ENCODE results near the gene CCDC127.
"Not testable (repeated sequence)": the region's sequence is repeated elsewhere in the genome, so short reads cannot be mapped to it uniquely, and the experiment has no call there.

The CCDC127 gene

DNA sequence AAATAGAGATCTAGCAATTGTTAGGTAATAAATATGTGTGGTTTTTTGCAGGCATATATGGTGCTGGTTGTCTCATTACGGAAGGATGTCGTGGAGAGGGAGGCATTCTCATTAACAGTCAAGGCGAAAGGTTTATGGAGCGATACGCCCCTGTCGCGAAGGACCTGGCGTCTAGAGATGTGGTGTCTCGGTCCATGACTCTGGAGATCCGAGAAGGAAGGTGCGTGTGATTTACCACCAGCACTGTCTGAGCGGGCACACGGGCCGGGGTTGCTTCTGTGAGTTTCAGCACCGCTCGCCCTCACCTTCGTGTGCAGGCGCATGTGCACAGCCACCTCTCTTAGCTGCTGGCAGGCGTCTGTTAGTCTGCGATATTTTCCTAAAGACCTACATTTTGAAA is 15.5 kb upstream of the CCDC127 start:
- DNase-seq: not testable (repeated sequence)

DNA sequence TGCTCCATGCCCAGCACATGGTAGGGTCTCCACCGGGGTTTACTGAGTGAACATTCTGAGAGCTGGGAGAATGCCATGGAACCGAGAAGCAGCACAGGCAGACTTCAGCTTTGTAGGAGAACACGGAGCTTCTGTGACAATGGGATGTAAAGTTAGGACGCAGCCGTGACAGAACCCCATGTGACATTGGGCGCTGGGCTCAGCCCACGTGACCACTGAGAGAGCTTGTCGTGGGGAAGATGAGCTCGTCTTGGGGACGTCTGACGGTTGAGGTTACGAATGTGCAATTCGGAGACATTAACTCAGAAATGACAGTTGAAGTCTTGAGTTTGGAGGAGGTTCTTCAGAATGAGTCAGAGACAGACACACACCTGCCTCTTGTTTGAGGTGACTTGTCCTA is 13.7 kb upstream of the CCDC127 start:
- DNase-seq: no peak

- no peak for DNase-seq
Measured at GRCh38 chr5:230711-231110, 12.8 kb upstream of the CCDC127 start.

GRCh38 chr5:228886-229285 is 10.9 kb upstream of the CCDC127 start:
- DNase-seq: no peak

DNA sequence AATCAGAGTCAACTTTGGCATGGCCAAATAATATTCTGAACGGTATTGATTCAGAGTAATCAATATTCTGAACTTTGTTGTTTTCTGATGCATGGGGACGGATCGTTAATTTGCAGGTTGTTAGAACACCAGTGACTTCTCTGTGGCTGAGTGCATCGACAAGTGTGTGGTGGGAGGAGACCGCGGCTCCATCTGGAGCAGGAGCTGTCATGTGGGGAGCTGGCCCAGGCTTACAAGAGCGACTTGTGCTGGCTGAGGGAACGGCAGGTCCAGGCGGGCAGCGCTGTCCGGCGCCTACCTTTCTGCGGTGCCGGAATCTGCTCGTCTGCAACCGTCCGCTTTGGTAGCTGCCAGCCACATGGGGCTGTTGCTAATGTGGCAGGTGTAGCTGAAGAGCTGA is 9.4 kb upstream of the CCDC127 start:
- DNase-seq: not testable (repeated sequence)

DNA sequence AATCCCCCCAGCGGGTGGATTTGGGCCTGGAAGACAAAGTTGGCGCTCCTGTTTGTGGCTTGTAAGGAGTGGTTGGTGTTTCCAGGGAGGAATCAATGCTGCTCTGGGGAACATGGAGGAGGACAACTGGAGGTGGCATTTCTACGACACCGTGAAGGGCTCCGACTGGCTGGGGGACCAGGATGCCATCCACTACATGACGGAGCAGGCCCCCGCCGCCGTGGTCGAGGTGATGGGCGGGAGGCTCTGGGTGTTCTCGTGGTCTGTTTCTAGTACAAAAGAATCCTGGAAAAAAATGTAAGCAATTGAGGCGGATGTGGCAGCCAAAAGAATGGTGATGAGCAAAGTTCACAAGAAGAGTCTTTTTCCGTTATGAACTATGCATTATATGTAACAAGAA is 7.4 kb upstream of the CCDC127 start:
- no peak for DNase-seq

GRCh38 chr5:223791-224190 is 5.8 kb upstream of the CCDC127 start:
- DNase-seq: no peak

DNA sequence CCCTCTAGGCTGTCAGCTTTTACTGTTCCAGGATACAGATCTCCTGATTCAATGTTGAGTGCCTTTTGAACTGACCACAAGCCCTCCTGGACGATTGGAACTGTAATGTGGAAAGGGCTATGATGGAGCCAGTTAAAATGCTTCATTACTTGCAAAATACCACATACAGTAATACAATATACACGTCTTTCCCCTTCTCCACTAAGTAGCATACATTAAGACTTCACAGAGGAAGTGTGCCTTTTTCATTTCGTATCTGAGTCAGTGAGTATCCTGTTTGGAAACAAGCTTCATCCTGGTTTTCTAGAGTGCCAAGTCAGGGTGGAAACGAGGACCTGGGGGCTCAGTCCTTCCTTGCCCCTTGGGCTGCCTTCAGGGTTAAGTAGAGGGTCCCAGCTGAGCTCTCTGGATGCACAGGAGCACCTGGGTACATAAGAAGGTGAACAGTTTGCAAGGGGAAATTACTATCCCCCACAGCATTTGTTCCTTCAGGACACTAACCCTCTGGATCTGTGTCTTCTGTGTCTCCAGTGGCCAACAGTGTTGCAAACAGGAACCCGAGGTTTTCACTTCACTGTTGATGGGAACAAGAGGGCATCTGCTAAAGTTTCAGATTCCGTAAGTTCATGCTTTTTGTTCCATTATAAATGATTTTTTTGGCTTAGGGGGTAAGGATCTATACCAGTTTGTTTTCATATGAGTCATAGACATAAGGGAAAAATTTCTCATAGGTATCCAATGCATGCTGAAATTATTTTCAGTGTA is 5.2 kb upstream of the CCDC127 start:
- not testable (repeated sequence) for DNase-seq

- no peak for DNase-seq
Measured at GRCh38 chr5:219991-220390, 2.0 kb upstream of the CCDC127 start.

DNA sequence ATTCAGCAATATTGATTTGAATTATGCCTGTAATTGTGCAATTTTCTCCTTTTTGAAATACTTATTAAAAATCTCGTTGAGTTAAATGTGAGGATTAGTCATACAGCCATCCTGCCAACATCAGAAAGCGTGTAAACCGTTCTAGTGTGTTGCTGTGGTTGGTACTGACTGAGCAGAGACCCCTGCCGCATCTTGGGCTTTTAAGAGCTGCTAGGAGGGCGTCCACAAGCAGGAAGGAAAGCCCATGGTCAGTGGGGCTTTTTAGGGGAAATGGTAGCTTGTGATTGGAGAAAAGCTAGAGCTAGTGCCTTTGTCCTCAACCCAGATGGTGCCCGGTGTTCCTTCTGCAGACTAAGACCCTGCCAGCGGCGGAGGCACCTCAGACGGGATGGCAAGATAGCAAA is 1.5 kb upstream of the CCDC127 start:
- no peak for DNase-seq

DNA sequence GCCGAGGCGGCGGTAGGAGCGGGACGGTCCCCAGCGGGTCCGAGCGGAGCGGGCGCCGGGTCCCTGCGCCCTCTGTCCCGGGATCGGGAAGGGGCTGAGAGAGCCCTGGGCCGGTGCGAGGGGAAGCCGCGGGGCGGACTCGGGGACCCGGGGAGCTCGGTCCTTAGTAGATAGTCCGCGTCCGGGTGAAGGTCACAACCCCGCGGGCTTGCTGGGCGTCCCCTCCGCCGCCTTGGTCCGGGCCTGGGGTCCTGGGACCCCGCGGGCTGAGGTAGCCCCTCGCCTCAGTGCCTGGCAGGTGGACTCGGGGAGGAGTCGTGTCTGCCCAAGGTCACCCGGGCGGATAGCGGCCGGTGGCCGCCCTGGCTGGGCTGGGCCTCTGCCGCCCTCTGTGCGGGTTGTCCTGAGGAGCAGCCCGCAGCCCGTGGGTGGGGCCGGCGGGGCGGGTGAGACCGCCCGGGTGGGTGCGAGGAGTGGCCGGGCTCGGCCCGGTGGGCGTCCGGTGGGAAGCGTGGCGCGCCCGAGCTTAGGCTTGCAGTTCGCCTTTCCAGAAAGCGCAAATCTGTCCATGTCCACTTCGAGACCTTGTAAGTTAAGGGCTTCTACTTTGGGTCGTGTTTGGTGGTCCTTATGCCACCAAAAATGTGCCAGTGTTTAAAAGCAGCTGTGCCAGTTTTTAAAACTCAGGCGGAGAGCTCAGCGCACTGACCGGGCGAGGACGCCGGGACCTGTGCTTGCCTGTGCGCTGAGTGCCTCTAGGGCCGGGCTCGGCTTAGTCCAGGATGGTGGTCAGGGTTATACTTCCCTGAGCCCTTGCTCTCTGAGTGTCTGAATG is 721 bp upstream of the CCDC127 start:
- peak; percentile 62 for DNase-seq

- not testable (repeated sequence) for DNase-seq
Measured at GRCh38 chr5:216076-216475, 1.9 kb downstream of the CCDC127 start.

DNA sequence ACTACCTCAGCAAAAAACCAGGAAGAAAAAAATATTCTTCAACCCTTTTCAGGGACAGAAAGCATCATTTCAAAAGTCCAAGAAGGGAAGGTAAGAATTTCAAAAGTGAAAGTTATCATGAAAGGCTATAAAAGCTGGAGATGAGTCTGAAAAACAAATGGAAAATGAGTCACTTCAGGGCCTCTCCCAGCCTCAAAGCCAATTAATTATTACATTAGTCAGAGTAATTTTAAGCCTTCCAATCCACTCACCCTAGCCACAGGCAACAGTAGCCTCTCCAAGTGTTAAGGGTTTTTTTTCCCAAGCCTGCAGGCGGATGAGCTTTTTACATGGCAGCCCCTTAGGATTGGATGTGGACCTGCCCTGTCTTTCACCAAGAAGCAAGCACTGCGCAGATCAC is 2.7 kb downstream of the CCDC127 start:
- DNase-seq: not testable (repeated sequence)

GRCh38 chr5:213803-214395 is 4.1 kb downstream of the CCDC127 start:
- DNase-seq: no peak

DNA sequence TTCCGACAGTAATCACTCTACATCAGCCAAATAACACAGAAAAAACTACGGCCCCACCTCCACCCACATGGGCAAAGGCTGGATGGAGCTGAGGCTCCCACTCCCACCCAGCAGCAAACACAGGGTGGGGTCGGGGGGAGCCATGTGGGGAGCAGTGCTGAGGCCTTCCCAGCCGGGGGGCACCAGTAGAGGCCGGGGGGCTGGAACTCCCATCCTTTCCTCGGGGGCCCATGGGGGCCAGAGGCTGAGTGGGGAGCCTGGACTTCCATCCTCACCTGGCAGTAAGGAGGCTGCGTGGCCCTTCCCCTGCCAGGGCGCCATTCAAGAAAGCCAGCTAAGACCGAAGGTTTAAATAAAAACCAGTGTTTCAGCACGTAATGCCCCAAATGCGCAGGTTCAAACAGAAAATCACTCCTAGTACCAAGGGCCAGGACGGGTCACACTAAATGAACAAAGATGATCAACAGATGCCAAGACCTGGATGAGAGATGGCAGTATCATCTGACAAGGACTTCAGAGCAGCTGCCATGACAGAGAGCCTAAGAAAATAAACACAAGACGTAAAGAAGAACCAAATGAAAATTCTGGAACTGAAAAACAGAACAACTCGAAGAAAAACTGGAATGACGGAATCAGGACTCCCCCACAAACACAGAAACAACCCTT is 9.4 kb downstream of the CCDC127 start:
- no peak for DNase-seq

GRCh38 chr5:207599-207998 is 10.4 kb downstream of the CCDC127 start:
- DNase-seq: no peak

DNA sequence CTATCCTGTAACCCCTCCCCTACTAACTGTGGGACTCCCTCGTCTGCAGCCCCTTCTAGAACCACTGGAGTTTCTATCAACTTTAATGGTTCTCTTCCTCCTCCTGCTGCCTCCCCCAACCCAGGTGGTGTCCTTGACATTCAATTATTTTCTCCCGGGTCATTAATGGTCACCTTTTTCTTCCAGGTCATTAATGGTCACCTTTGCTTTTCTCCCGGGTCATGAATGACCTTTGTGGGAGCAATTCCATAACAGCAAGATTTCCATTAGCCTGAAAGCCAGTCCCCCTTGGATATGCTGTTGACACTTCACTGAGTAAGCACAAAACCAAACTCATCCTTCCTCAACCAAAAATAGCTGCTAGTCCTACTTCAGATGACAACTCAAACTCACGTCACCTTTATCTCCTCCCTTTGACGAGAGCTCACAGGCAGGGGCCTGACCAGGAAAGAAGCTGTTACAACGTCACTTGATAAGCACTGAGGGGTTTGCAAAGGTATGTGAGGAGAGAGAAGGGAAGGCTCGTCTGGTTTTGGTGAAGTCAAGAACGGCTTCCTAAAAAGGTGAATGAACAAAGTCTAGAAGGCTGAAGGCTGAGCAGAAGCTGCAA is 10.9 kb downstream of the CCDC127 start:
- no peak for DNase-seq

GRCh38 chr5:206406-206805 is 11.5 kb downstream of the CCDC127 start:
- no peak for DNase-seq

GRCh38 chr5:204966-205670 is 12.8 kb downstream of the CCDC127 start:
- no peak for DNase-seq

DNA sequence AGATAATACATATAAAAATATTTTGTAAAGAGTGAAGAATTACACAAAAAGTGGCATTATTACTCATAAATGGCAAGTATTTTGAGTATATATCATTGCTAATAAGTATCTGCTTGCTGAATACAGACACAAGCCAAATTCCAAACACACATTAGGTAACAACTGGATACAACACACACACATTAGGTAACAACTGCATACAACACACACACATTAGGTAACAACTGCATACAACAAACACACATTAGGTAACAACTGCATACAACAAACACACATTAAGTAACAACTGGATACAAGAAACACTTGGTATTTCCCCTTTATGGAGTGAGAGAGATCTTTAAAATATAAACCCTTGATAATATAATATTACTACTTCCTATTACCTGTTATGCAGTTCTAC is 13.5 kb downstream of the CCDC127 start:
- no peak for DNase-seq

GRCh38 chr5:204001-204400 is 14.0 kb downstream of the CCDC127 start:
- no peak for DNase-seq

DNA sequence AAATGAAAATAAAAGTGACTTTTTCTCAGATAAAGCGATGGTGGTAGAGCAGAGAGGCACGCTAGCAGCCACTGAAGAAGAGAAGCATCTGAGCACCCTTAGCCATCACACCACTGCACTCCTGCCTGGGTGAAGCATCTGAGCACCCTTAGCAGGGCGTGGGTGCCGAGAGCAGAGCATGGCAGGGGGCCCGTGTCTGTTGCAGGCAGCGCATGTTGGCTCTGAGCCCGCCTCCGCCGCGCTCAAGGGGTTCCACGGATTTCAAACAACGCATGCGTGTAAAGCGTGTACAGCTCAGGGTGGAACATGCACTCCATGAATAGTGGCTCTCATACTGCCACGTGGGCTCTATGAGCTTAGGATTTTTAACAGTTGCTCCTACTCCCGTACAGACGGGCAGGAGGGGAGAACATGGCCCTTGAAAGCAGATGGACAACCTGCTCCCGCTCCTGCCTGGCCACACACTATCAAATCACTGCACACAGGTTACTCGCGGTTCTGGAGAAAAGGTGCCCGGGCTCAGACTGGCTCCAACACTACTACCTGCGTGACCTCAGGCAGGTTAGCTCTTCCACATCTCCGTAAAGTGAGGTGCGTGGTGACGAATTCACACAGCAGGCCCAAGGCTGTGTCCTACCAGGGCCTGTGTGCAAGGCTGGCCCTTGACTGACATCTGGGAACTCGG is 14.6 kb downstream of the CCDC127 start:
- no peak for DNase-seq
